Tibial artery (tissue), 4 donors: Measurements from ENCODE around the gene STMN1.

ENCODE experiments used
- DNase-seq, 2 donors: peaks; one replicate each; pipeline ENCODE4 v3.0.0-alpha.2; 2019
- H3K27ac ChIP-seq, 2 donors: fragments of 200-600 bp; sonication (generic) in 1 of 2; 1 replicate in 1 of 2; 2 replicates in 1 of 2; pipeline ENCODE4 v1.5.1; 2018 to 2019; ENCODE audit warnings: mild to moderate bottlenecking in 1 of 2
- H3K27me3 ChIP-seq, 2 donors: fragments of 200-600 bp; sonication (generic) in 1 of 2; one replicate each; pipeline versions ENCODE4 v1.5.1 to v1.6.0; 2016 to 2019
- H3K36me3 ChIP-seq, 3 donors: fragments of 200-600 bp; sonication (generic) in 2 of 3; one replicate each; pipeline ENCODE4 v1.5.1; 2016 to 2019; ENCODE audit warnings: mild to moderate bottlenecking in 2 of 3
- H3K4me1 ChIP-seq, 4 donors: fragments of 200-600 bp; sonication (generic) in 2 of 4; 1 replicate in 3 of 4; 2 replicates in 1 of 4; pipeline ENCODE4 v1.5.1; 2016 to 2019
- H3K4me3 ChIP-seq, 2 donors: fragments of 200-600 bp; sonication (generic) in 1 of 2; 1 replicate in 1 of 2; 2 replicates in 1 of 2; pipeline ENCODE4 v1.5.1; 2018 to 2019; ENCODE audit warnings: mild to moderate bottlenecking in 2 of 2
- H3K9me3 ChIP-seq, 3 donors: fragments of 200-600 bp; sonication (generic) in 1 of 3; one replicate each; pipeline ENCODE4 v1.5.1; 2016 to 2019
- CTCF ChIP-seq, 2 experiments: fragments of 200-600 bp in 1 of 2; fragments of 450-650 bp in 1 of 2; IDR thresholded peaks; one replicate each; pipeline ENCODE4 v1.5.1; 2017 to 2019; ENCODE audit warnings: antibody characterized with exemption in 2 of 2, mild to moderate bottlenecking in 1 of 2, moderate library complexity in 1 of 2
- intact Hi-C: fragments of 100-400 bp; cut with DNase I; formaldehyde crosslinking; loops from one replicate; pipeline ENCODE4 v1.15.0; 2023; ENCODE audit warnings: low total_unique reads

Gene STMN1

GRCh38 chr1:25922971-25923552, 16.8 kb upstream of the STMN1 start:
- no peak for TF ChIP-seq CTCF (IDR thresholded peaks at IDR 0.05)
- peak in 1 of 2 donors; percentile 21 for DNase-seq
- Histone ChIP-seq H3K27ac (peak overlapping the region; percentile 65 to 81), H3K36me3 (no peaks in the 10 kb centered on the region), H3K27me3 (peaks cover 0 to 7% of the 10 kb centered on the region in 2 donors), H3K4me3 (peak overlapping the region; percentile 50 to 66), H3K4me1 (peaks cover 0 to 20% (median 17%) of the 10 kb centered on the region in 4 donors), H3K9me3 (no peaks in the 10 kb centered on the region)
- intact Hi-C loops: no loop called here

GRCh38 chr1:25922056-25922970, 16.1 kb upstream of the STMN1 start:
- intact Hi-C loops: no loop called here
- peak overlapping the region; percentile 65 to 81 for H3K27ac ChIP-seq
- peak in 1 of 2 donors; percentile 69 for DNase-seq

DNA sequence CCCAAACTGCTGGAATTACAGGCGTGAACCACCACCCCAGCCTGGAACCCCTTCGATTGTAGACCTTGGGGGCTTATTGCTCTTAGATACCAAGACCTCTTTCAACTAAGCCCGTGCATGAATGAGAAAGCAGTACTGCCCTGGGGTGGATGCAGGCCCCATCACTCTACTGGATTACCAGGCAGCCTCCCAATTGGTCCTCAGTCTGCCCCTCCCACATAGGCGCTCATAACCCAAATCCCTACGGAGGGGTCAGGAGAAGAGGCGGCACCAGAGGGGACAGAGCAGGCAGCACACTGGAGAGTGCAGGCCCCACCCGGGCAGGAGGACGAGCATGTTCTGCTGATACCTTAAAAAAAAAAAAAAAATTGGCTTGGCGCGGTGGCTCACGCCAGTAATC, 12.4 kb upstream of the STMN1 start:
- Histone ChIP-seq H3K4me3 (no peak overlapping the region), H3K36me3 (no peaks in the 10 kb centered on the region), H3K4me1 (peaks cover 0 to 18% (median 16%) of the 10 kb centered on the region in 4 donors), H3K27ac (no peak overlapping the region), H3K9me3 (no peaks in the 10 kb centered on the region), H3K27me3 (no peaks in the 10 kb centered on the region)
- no peak for DNase-seq
- intact Hi-C loops: no loop called here
- no peak for TF ChIP-seq CTCF (IDR thresholded peaks at IDR 0.05)

More at GRCh38 chr1:25922056-25922970, 16.1 kb upstream of the STMN1 start:
- Histone ChIP-seq H3K9me3 (no peaks in the 10 kb centered on the region), H3K27me3 (peaks cover 0 to 6% of the 10 kb centered on the region in 2 donors), H3K4me1 (peaks cover 0 to 20% (median 17%) of the 10 kb centered on the region in 4 donors), H3K36me3 (no peaks in the 10 kb centered on the region), H3K4me3 (peak overlapping the region; percentile 50 to 66)
- TF ChIP-seq CTCF (IDR thresholded peaks at IDR 0.05): no peak

DNA sequence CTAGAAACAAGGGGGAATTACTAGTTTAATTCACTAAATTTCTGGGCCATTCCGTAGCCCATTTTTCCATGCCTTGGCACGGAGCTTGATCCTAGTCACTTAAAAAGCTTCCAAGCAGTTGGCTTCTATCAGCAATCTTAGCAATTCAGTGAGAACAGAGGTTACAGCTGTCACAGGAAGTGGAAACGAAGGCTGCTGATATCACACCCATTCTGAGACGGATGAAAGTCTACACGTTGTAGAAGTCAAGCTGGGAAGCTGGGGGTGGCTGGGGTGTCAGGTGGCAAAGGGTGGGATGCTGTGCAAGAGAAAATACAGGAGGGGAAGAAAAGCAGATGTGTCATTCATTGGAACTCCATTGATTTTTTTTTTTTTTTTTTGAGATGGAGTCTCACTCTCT, 11.8 kb upstream of the STMN1 start:
- Histone ChIP-seq H3K4me1 (peaks cover 0 to 12% (median 10%) of the 10 kb centered on the region in 4 donors), H3K9me3 (no peaks in the 10 kb centered on the region), H3K27ac (no peak overlapping the region), H3K4me3 (no peak overlapping the region), H3K27me3 (no peaks in the 10 kb centered on the region), H3K36me3 (no peaks in the 10 kb centered on the region)
- intact Hi-C loops: no loop called here
- no peak for DNase-seq
- no peak for TF ChIP-seq CTCF (IDR thresholded peaks at IDR 0.05)

GRCh38 chr1:25916460-25916859, 10.2 kb upstream of the STMN1 start:
- H3K36me3 ChIP-seq: no peaks in the 10 kb centered on the region
- no peaks in the 10 kb centered on the region for H3K27me3 ChIP-seq
- H3K27ac ChIP-seq: no peak overlapping the region
- TF ChIP-seq CTCF (IDR thresholded peaks at IDR 0.05): no peak
- no peak overlapping the region for H3K4me3 ChIP-seq
- H3K4me1 ChIP-seq: no peaks in the 10 kb centered on the region
- no peak for DNase-seq
- no peaks in the 10 kb centered on the region for H3K9me3 ChIP-seq
- intact Hi-C loops: no loop called here
